Measurements from ENCODE around the gene CTSO.

CTSO gene

DNA sequence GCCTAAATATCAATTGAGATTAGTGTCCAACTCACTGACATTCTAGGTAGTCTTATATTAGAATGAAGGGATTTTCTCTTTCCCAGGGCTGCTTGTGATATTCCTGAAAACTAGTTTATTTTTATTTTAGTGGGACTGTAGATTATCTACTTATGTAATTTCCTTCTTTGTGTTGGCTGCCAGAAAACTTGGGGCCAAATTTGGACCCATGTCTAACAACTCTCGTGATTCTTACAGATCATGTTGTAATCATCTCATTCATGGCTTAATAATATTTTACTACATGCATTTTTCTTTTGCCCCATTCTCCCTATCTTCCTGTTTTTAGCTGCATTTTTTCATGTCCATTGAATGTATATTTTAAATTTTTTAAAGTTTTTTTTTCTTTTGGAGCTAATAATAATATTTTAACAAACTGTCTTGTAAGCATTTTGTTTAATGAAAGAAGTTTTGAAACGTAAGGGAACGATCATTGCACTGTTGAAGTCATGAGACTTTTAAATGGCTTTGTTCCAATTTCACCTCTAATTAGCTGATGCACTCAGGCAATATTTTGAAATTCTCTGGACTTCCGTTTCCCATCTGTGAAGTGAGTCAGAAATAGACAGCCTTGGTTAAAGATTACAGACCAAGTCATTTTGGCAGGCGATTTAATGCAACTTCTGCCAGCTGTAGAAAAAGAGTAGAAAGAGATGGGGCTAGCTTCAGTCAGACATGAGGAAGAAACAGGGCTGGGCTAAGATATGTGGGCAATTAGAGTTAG, 64.5 kb downstream of the CTSO start:
- no peaks in the 10 kb centered on the region for H3K9me3 ChIP-seq (ENCODE audit: low read length)
- no peaks in the 10 kb centered on the region for H3K36me3 ChIP-seq (ENCODE audit: insufficient read depth, low read length)
- H3K4me1 ChIP-seq (ENCODE audit: insufficient read depth, low read length) = peaks cover 9% of the 10 kb centered on the region
- H3K4me3 ChIP-seq (ENCODE audit: low read length) = no peak overlapping the region
- H2AFZ ChIP-seq (ENCODE audit: low read depth, low read length) = no peak overlapping the region
- no peaks in the 10 kb centered on the region for H3K27me3 ChIP-seq (ENCODE audit: insufficient read depth, low read length)

DNA sequence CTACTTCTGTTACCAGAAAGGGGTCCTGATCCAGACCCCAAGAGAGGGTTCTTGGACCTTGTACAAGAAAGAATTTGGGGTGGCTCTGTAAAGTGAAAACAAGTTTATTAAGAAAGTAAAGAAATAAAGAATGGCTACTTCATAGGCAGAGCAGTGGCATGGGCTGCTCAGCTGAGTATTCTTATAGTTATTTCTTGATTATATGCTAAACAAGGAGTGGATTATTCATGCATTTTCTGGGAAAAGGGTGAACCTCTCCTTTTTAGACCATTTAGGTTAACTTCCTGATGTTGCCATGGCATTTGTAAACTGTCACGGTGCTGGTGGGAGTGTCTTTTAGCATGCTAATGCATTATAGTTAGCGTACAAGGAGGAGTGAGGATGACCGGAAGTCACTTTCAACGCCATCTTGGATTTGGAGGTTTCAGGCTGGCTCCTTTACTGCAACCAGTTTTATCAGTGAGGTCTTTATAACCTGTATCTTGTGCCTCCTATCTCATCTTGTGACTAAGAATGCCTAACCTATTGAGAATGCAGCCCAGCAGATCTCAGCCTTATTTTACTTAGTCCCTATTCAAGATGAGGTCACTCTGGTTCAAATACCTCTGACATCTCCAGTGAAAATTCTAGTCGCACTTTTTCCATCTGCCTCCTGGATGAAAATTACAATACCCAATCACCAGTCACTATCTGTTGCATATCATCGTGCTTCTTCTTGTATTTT, 65.7 kb downstream of the CTSO start:
- no peaks in the 10 kb centered on the region for H3K27me3 ChIP-seq (ENCODE audit: insufficient read depth, low read length)
- H3K9me3 ChIP-seq (ENCODE audit: low read length) = peaks cover 2% of the 10 kb centered on the region
- H2AFZ ChIP-seq (ENCODE audit: low read depth, low read length) = no peak overlapping the region
- no peak overlapping the region for H3K4me3 ChIP-seq (ENCODE audit: low read length)
- H3K36me3 ChIP-seq (ENCODE audit: insufficient read depth, low read length) = no peaks in the 10 kb centered on the region
- peaks cover 9% of the 10 kb centered on the region for H3K4me1 ChIP-seq (ENCODE audit: insufficient read depth, low read length)

DNA sequence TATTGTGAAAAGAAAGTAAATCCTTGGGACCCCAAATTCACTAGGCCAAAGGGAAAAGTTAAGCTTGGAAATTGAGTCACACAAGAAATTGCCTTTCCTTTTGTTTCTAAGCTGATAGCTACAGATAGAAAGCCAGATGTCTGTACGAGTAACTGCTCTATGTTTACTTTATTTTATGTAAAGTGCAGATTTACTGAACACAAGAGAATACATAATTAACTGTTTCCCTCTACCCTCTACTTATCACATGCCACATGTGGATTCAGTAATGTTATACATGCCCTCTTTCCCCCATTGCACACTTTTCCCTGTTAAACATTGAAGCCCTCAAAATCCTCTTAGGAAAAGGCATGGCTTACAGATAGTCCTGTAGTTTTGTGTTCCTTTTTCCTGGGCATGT, 66.6 kb downstream of the CTSO start:
- H2AFZ ChIP-seq (ENCODE audit: low read depth, low read length) = no peak overlapping the region

DNA sequence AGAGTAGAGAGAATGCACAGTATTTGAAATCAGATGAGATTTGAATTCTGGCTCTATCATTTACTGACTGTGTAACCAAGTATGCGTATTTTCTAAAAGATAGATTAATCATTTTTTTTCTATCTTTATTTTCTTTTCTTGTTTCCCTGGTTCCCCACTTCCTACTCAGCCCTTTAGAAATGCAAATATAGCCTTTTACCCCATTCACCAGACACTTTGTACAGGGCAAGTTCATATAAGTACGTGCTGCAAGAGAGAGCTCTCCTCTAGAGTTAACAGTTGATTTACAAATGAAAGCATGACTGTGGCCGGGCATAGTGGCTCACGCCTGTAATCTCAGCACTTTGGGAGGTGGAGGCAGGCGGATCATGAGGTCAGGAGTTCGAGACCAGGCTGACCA, 68.0 kb downstream of the CTSO start:
- Histone ChIP-seq H3K4me3 (ENCODE audit: low read length) (no peak overlapping the region), H2AFZ (ENCODE audit: low read depth, low read length) (no peak overlapping the region), H3K9me3 (ENCODE audit: low read length) (peaks cover 2% of the 10 kb centered on the region), H3K4me1 (ENCODE audit: insufficient read depth, low read length) (peaks cover 9% of the 10 kb centered on the region), H3K27me3 (ENCODE audit: insufficient read depth, low read length) (no peaks in the 10 kb centered on the region), H3K36me3 (ENCODE audit: insufficient read depth, low read length) (no peaks in the 10 kb centered on the region)

More for the DNA sequence above, 66.6 kb downstream of the CTSO start:
- H3K27me3 ChIP-seq (ENCODE audit: insufficient read depth, low read length) = no peaks in the 10 kb centered on the region
- no peak overlapping the region for H3K4me3 ChIP-seq (ENCODE audit: low read length)
- H3K36me3 ChIP-seq (ENCODE audit: insufficient read depth, low read length) = no peaks in the 10 kb centered on the region
- peaks cover 2% of the 10 kb centered on the region for H3K9me3 ChIP-seq (ENCODE audit: low read length)
- H3K4me1 ChIP-seq (ENCODE audit: insufficient read depth, low read length) = peaks cover 9% of the 10 kb centered on the region

DNA sequence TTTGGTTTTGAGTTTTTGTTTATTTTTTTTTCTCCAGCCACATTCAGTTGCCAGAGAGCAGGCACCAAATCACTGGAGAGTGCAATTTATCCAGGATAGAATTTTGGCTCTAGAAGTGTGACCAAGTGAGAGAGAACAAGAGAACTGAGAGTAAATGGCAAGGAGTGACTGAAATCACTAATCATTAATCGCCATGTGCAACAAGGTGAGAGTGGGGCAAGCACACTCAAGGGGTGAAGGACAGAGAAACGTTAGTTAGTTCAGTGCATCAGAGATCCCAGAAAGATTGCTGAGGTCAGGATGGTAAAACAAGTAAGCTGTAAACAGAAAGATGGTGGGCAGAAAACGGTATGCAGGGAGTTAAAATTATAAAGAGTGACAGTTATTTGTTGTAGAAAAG, 69.8 kb downstream of the CTSO start:
- Histone ChIP-seq H3K27me3 (ENCODE audit: insufficient read depth, low read length) (no peaks in the 10 kb centered on the region), H3K4me3 (ENCODE audit: low read length) (no peak overlapping the region), H3K4me1 (ENCODE audit: insufficient read depth, low read length) (peaks cover 9% of the 10 kb centered on the region), H3K9me3 (ENCODE audit: low read length) (peaks cover 2% of the 10 kb centered on the region), H3K36me3 (ENCODE audit: insufficient read depth, low read length) (no peaks in the 10 kb centered on the region), H2AFZ (ENCODE audit: low read depth, low read length) (no peak overlapping the region)

DNA sequence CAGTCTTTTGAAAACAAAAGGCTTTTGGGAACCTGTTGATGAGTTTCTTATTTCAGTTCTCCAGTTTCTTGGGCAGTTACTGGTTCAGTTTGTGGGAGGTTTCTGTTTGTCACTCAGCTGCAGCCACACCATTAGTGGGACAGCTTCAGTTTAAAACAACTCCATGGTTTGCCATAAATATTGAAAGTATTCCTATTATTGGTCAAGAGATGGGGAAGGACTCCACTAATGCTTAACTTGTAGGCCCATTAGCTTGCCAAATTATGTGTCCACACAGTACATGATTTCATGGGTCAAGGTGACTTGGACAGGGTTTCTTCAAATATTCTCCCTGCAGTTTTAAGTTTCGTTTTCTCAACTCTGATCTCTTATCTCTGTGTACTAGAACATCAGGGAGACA, 72.1 kb downstream of the CTSO start:
- Histone ChIP-seq H3K4me3 (ENCODE audit: low read length) (no peak overlapping the region), H3K27me3 (ENCODE audit: insufficient read depth, low read length) (no peaks in the 10 kb centered on the region), H3K4me1 (ENCODE audit: insufficient read depth, low read length) (no peaks in the 10 kb centered on the region)

DNA sequence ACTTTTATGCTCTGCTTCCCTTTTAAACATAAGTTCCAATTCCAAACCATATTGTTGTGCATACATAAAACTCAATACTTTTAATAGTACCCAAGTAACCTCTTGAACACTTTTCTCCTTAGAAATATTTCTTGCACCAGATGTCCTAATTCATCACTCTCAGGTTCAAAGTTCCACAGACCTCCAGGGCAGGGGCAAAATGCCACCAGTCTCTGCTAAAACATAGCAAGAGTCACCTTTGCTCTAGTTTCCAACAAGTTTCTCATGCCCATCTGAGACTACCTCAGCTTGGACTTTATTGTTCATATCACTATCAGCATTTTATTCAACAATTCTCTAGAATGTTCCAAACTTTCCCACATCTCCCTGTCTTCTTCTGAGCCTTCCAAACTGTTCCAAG, 73.9 kb downstream of the CTSO start:
- Histone ChIP-seq H3K4me1 (ENCODE audit: insufficient read depth, low read length) (no peaks in the 10 kb centered on the region), H2AFZ (ENCODE audit: low read depth, low read length) (no peak overlapping the region), H3K27me3 (ENCODE audit: insufficient read depth, low read length) (no peaks in the 10 kb centered on the region), H3K36me3 (ENCODE audit: insufficient read depth, low read length) (no peaks in the 10 kb centered on the region), H3K9me3 (ENCODE audit: low read length) (peaks cover 2% of the 10 kb centered on the region), H3K4me3 (ENCODE audit: low read length) (no peak overlapping the region)

More for the DNA sequence above, 72.1 kb downstream of the CTSO start:
- peaks cover 2% of the 10 kb centered on the region for H3K9me3 ChIP-seq (ENCODE audit: low read length)
- H2AFZ ChIP-seq (ENCODE audit: low read depth, low read length) = no peak overlapping the region
- H3K36me3 ChIP-seq (ENCODE audit: insufficient read depth, low read length) = no peaks in the 10 kb centered on the region

DNA sequence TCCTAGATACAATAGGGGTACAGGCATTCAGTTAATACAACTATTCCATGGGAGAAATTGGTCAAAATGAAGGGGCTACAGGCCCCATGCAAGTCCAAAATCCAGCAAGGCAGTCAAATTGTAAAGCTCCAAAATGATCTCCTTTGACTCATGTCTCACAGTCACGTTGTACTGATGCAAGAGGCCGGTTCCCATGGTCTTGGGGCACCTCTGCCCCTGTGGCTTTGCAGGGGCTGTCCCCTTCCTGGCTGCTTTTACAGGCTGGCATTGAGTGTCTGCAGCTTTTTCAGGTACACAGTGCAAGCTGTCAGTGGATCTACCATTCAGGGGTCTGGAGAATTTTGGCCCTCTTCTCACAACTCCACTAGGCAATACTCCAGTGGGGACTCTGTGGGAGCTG, 75.1 kb downstream of the CTSO start:
- Histone ChIP-seq H3K4me3 (ENCODE audit: low read length) (no peak overlapping the region), H2AFZ (ENCODE audit: low read depth, low read length) (no peak overlapping the region), H3K27me3 (ENCODE audit: insufficient read depth, low read length) (no peaks in the 10 kb centered on the region), H3K9me3 (ENCODE audit: low read length) (no peaks in the 10 kb centered on the region), H3K36me3 (ENCODE audit: insufficient read depth, low read length) (no peaks in the 10 kb centered on the region), H3K4me1 (ENCODE audit: insufficient read depth, low read length) (no peaks in the 10 kb centered on the region)

DNA sequence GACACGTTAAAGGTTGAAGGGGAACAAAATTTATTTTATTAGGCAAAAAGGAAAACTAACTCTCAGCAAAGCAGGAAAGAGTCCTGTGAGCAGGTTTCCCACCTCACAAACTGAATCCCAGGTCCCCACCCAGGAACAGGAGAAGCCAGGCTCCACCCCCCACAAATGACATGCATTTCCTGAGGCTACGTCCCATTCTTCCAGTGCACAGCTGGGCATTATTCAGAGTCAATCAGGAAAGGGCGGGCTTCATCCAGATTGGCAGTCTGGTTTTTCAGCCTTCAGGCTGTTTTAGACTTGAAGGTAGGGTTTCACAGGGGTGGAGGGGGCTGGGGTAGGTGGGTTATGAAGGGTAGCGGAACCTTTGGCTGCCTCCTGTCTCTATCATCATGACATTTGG, 75.7 kb downstream of the CTSO start:
- Histone ChIP-seq H2AFZ (ENCODE audit: low read depth, low read length) (no peak overlapping the region), H3K4me3 (ENCODE audit: low read length) (no peak overlapping the region), H3K27me3 (ENCODE audit: insufficient read depth, low read length) (no peaks in the 10 kb centered on the region), H3K4me1 (ENCODE audit: insufficient read depth, low read length) (no peaks in the 10 kb centered on the region), H3K36me3 (ENCODE audit: insufficient read depth, low read length) (no peaks in the 10 kb centered on the region), H3K9me3 (ENCODE audit: low read length) (no peaks in the 10 kb centered on the region)

DNA sequence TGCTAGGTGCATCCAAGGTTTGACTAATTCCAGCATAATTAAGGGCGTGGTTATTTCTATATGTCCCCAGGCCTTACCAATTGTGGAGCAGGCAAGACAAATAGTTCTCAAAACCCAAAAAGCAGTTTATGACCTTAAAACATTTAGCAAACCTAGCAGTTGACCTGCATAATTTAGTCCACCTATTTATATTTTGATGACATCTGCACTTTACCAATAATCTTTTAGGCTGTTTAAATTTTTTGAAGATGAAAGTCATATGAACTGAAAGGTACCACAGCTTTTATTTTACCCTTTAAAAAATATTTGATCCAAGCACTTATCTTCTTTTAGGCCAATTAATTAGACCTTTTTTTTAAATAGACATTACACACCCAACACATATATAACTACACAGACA, 77.8 kb downstream of the CTSO start:
- Histone ChIP-seq H3K9me3 (ENCODE audit: low read length) (no peaks in the 10 kb centered on the region), H3K27me3 (ENCODE audit: insufficient read depth, low read length) (no peaks in the 10 kb centered on the region), H3K4me3 (ENCODE audit: low read length) (no peak overlapping the region)

More for the DNA sequence above, 77.8 kb downstream of the CTSO start:
- H2AFZ ChIP-seq (ENCODE audit: low read depth, low read length) = no peak overlapping the region
- H3K36me3 ChIP-seq (ENCODE audit: insufficient read depth, low read length) = no peaks in the 10 kb centered on the region
- no peaks in the 10 kb centered on the region for H3K4me1 ChIP-seq (ENCODE audit: insufficient read depth, low read length)
